C1 segment of cervical spinal cord (tissue), 14 donors: ENCODE results near the gene SORCS1.

ENCODE experiments used
- DNase-seq, 14 donors: peaks; one replicate each; lab custom pipeline; 2025; lab: John Stamatoyannopoulos, UW

Gene SORCS1

DNA sequence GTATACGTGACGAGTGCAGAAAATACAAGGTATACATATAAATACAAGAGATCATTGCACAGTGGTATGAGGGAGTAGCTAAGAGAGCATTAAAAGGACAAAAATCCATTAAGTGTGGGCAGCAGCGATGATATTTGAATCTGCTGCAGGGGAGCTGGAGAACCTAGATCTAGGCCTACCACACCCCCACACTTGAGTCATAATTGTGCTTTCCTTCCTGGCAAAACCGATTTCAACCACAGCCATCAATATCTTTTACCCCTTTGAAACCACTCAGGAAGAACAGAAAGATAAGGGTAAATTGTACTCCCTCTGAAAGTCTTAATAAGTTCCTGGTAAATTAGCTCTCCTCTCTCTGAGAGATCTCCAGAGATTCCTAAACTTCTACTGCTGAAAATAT, 345.0 kb downstream of the SORCS1 start:
- DNase-seq, result no peak

DNA sequence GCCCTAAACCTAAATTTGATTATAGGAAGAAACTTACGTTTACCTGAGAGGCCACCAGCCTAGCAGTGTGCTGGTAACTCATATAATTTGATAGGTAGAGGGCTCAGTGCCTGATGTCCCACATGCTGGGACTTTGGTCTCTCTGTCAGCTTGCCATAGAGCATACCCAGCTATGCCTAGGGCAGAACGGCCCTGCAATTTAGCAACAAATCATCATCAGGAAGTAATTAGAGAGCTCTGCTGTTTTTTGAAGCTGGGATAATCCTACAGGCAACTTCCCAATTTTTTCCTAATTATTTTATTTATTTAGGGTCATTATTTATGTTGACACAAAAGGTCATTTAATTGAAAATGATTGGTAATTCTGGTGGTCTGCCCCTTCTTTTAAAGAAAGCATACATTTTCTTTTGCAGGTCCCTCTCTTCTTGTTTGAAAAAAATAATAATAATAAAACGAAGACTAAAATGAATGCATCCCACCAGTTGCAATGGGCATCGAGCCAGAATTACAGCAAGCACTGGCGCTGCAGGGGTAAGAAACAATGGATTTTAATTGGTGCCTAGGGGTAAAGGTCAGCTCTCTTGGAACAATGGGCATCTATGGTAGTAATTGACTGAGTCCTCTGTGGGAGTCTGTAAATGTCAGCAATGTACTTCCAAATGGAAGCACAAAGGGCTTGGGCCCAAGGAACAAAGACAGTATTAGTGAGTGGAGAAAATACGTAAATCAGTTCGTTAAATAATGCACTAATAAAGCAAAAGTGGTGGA, 348.0 kb downstream of the SORCS1 start:
- no peak for DNase-seq

DNA sequence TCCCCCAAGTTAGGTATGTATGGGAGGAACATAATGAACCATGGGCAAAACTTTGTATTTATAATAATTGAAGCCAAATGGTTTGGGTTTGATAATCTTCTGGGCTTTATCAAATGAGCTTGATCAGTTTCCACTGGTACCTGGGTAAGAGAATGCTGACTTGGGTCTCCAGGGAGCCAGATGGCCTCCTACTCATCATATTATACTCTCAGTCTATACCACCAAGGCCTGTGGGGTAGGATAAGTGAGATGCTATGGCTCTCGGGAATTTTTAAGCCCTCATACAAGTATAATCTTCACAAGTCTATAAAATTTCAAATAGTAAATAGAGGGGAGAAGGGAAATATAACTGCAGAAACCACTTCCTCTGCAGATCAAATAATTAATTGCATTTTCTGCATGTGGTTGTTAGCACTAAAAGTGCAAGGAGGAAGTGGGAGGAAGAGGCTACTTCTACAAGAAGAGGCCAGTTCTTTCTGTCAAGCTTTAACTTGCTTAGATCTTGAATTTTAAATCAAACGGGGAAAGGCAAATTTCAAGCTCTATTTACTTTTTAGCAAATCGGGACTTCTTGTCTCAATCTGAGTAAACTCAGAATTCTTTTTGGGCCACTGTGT, 349.0 kb downstream of the SORCS1 start:
- DNase-seq, result no peak

DNA sequence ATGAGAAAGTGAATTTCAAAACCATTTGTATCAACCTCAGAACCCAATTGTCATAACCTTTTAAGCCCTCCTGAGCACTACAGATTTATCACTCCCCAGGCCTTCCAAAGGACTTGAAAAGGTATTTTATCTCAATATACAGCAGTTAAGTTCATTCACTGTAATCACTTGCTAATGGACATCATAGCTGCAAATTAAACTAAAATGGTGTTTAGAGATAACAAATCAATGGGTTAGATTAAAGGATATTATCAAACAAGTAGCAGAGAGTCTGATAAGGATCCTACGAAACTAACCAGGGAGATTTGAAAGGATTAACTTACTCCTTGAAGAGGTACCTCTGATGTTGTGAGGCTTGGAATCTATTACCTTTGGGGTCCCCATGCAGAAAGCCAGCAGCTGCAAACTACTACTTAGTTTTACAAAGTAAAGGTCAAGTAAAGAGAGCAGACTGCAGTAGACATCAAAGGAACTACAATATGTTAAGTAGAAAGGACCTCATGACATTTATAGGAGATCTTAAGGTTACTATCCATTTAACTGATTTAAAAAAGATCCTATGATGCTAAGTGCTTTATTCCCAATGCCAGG, 359.4 kb downstream of the SORCS1 start:
- DNase-seq, result no peak

DNA sequence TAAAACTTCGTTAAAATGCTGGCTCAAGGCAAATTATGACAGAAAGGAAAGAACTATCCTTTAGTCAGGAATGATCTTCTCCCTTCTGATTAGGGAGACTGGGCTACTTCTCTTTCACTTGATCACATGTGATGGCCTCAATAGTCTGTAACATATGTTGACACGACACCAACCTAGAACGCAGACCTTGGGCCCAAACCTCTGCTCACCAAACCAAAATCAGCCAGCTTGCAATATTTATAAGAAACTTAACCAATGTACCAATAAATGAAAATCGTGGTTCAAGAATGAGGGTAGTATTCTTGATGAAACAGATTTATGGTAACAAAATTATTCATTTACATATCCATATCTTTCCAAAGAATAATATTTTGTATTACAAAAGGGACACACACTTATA, 361.6 kb downstream of the SORCS1 start:
- no peak for DNase-seq

DNA sequence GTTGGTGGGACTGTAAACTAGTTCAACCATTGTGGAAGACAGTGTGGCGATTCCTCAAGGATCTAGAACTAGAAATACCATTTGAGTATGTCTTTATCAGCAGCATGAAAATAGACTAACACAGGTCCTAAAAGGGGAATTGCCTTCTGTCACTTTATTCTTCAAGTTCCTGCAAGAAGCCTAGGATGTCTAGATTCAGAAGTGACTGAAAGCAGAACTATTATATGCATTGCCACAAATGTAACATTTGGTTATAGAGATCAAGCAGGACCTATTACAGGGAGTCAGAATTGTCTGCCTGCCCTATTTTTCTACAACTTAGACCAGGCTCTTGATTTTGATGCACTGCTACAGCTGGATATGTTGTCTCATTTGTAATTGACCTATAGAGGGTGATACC, 364.7 kb downstream of the SORCS1 start:
- DNase-seq, result no peak

DNA sequence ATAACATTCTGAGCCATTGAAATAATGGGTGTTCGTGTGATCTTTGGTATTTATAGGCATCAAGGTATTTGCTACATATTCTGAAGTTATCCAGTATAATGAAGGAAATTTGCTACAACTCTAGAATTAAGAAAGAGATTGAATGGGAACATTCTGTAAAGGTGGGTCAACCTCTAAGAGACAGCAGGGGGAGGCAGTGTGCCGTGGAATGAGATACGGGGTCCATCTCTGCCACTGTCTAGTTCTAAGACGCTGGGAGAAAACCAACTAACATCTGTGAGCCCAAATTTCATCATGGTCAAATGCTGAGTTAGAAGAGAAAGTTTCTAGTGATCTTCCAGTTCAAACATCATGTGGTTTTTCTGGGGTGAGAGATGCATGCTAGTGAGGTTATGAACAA, 368.9 kb downstream of the SORCS1 start:
- peak in 3 of 14 donors; percentile 1 to 6 (median 2) for DNase-seq

DNA sequence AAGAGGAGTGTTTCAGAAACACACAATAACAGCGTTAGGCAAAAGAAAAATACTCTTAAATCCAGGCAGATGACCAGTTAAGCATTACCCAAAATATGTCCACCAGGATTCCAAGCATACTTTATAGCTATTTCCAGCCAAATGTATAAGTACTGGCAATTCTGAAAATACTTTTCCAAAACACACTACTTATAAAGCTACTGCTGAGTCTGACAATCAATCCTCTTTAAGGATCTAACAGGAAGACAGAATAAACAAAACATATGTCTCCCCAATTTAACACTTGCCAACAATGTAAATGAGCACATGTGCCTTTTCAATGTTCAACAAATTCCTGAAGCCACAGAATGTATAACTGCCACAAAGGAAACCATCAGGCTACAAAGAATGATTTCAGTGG, 370.9 kb downstream of the SORCS1 start:
- no peak for DNase-seq

DNA sequence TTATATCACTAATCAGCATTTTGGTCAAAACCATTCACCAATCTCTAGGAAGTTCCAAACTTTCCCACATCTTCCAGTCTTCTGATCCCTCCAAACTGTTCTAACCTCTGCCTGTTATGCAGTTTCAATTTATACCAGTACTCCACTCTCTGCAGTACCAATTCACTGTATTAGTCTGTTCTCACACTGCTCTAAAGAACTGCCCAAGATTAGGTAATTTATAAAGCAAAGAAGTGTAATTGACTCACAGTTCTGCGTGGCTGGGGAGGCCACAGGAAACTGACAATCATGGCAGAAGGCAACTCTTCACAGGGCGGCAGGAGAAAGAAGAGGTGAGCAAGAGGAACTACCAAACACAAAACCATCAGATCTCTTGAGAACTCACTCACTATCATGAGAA, 374.9 kb downstream of the SORCS1 start:
- DNase-seq, result no peak

DNA sequence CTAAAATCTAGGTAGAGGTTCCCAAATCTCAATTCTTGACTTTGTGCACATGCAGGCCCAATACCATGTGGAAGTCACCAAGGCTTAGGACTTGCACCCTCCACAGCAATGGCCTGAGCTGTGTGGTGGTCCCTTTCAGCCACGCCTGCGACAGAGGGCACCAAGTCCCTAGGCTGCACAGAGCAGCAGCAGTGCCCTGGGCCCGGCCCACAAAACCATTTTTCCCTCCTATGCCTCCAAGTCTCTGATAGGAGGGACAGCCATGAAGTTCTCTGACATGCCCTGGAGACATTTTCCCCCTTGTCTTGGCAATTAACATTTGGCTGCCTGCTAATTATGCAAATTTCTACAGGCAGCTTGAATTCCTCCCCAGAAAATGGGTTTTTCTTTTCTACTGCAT, 375.5 kb downstream of the SORCS1 start:
- no peak for DNase-seq

DNA sequence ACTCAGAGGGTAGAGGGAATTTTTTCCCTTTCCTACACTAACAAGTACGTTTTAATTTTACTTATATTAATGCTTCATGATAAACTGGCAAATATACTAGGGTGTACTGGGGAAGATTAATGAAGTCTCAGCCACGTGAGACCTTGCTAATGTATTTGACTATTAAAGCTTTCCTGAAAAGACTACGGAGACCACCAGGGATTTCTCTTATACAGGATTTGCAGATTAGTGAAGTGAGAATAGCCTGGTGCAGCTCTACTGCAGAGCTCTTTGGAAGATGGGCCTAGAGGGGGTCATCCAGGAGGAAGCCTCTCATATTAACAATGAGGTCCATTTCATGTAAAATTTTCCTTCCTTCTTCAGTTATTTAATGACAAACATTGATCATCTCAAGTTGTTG, 379.0 kb downstream of the SORCS1 start:
- DNase-seq, result no peak

DNA sequence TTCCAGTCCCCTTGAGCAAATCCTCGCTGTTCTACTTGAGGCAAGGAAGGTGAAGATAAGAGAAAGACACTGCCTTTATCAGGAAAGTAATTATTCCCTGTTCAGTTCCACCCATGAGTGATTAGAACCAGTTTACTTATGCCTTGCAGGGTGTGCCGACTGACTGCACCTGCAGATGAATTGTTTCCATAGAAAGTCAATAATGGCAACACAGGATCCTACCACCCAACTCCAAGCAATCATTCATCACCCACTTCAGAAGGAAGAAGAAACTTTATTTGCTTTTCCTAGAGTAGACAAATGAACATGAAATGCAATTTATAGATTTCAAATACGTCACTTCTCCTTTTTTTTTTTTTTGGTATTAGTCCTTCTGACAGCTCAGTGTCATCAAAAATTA, 383.9 kb downstream of the SORCS1 start:
- DNase-seq, result no peak

DNA sequence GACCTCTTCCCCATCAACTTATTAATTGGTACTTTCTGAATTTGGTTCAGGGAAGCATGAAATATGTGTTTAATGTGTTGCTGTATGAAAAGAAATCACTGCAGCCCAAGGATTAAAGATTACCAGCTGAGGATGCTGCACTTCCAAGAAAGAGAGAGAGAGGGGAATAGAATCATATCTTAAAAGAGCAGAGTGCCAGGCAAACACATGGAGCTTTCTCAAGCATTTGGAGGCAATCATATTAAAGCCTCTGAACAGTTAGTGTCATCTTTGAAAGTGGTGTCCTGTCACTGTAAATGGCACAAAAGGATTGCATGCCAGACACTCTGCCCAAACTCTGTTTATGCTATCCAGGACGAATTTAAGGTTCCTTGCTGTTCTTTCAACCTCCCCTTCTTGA, 386.7 kb downstream of the SORCS1 start:
- DNase-seq, result no peak

DNA sequence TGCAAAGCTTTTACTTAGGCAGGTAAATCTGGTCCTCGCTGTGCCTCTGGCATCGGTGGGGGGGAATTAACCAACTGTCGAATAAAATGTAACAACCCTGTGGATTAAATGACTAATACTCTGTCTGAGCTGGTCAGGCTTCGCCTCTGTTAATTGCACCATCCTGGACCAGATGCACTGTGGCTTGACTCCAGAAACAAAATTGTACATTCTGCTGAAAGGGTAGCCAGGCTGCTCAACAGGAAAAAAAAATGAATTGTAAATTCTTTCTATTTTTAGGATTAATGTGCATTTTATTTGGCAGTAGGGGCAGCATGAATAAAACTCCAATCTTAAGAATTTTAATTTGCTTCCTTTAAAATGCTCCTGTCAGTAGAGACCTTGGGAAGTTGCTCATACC, 389.4 kb downstream of the SORCS1 start:
- no peak for DNase-seq

DNA sequence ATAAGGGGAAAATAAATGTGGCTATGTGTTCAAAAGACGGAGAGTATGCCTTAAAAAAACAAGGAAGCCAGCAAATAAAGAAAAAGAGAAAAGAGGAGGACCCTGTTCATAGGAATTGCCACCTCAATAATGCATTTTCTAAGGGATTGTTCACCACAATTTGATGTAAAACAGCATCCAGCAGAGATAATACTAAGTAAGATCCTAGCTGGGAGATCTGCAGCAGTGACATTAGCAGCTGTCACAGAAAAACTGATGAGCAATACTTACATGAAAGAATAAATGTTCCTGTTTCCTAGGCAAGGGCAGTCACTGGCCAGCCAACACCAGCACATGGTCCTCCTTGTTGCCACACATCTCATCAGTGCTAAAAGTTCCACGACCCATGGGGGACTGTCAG, 391.5 kb downstream of the SORCS1 start:
- DNase-seq, result peak in 1 of 14 donors; percentile 1

DNA sequence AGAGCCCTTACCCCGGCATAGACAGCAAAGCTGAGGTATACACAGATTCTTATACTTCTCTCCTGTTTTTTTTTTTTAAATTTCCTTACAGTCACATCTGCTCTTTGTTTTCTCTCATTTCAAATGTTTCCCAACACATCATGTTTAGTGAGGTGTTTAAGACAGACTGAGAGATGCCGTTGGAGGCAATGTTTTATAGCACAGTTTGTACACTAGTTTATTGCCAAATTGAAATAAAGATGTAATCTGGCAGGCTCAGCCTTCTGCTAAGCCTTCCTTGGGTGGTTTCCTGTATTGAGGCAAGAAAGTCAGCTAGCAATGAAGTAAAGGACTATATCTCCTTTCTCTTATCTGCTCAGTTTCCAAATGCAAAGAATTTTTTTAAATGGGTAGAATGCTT, 393.4 kb downstream of the SORCS1 start:
- no peak for DNase-seq

DNA sequence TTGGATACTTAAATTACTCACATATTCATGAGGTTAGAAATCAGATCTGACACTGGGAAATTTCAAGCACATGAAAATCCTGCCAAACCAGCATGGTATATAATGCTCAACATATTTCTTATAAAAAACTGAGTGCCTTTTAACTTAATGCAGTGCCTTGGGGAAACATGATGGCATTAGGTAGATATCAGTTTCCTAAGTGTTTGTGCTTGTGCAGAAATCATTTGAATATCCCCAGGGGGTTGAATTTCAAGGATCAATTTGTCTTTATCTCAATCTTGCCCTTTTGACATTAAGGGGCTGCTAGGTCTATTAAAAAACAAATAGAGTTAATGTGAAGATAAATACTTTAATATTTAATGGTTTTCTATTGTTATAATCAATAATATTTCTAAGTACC, 396.3 kb downstream of the SORCS1 start:
- DNase-seq, result no peak

DNA sequence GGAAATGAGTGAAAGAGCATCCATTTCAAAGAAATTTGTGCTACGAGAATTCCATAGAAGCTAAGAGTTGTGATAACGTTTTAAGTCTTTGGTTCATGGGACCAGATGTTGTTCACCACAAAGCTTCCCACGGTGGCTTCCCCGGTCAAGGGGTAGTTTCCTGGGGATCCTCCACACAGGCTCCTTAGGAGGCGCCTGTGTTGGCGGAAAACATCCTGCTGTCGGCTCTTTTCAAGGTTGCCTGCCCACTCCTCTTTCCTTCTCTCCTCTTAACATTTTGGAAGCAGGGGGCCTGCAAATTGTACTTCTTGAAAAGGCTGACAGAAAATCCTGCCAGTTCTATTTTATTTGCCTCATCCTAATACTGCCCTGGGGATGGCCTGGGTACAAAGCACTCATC, 398.6 kb downstream of the SORCS1 start:
- DNase-seq, result no peak

DNA sequence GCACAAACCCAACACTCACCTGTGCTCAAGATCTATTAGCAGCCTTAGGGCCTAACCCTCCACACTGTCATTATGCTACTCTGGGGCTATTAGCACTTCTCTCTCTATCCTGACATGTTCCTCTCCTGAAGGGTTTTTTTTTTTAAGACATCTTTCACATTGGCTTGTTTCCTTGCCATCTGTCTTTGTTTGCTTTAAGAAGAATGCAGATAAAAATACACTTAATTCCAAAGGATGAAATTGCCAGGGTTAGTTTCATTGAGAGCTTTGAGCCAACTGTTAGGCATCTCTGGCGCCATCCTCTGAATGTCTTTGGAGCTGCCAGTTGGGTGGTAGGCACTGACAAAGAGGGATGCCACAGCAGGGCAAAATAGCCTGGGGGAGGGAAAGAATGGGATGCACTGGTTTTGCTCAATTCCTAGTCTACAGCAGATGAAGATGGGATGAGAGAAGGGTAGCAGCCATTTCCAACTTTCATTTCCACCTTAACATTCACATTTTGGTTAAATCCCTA, 399.2 kb downstream of the SORCS1 start:
- no peak for DNase-seq

DNA sequence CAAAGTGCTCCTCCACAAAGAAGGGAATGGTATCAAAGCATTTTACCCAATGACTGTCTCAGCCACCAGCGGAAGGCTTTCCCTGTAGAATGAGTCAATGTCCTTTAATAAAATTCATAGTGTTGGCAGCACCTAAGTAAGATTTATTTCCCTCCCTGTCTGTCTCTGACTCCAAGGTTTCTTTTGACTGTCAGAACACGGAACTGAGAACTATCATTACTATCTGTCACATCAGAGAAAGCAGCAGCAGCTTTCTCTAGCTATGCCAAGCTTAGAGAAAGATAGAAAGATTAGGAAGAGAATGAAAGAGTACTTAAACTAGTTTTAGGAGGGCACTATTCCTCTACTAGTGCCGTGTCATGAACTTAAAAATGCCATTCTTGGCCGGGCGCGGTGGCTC, 400.1 kb downstream of the SORCS1 start:
- no peak for DNase-seq

DNA sequence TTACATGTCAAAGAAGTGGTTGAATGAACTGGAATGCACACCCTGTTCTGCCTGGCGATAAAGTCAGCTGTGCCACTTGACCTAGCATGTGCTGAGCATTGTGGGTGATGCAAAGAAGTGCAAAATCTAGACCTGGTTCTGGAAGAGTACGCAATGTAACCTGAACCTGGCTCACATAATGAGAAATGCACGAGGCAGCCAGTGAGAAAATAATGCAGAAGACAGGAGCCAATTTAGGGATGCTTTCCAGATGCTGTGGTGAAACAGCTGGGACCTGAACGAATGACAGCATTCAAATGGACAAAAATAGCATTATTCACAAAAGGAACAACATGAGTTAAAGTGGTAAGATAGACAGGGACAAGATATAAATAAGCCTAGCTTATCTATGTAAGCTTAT, 402.6 kb downstream of the SORCS1 start:
- DNase-seq, result no peak

DNA sequence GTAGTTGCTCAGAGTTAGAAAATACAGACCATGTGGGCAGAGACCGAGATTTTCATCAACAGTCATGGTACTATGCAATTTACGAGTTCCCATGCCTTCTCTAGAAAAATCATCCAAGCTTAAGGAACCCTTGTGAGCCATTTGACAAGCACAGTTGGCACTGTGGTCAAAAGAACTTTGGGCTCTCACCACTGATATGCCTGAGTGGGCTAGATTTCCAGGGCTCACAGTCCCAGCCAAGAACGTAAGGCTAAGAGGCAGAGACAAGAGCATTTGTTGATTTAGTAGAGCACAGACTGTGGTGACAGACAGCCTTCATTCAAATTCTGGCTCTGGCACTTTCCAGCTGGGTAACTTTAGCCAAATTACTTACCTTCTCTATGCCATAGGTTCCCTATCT, 407.0 kb downstream of the SORCS1 start:
- DNase-seq, result no peak

DNA sequence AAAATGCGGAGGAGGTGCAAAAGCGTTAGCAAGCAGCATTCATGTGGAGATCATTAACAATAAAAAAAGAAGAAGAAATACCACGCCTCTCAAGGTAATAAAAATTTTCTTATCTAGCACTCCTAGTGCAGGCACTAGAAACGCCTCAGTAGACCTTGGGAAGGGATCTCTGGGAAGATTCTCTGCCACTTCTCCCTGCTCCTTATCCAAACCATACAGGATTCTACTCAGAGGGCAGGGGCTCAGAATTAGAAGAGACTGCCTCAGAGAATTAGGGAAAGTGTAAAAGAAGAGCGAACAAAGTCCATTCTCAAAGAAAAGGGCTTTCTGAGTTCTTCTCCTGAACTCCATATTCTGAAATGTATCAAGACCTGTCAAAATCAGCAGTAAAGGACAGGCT, 413.4 kb downstream of the SORCS1 start:
- DNase-seq, result no peak
